Spleen (tissue), 11 donors: Measurements from ENCODE around the gene FGF8. TPM values are rescaled to one million over a fixed set of nuclear protein-coding genes. Genes with fewer than 3 reads are reported as not detected.

ENCODE experiments used
- DNase-seq: peaks from one replicate; pipeline ENCODE4 v3.0.0-alpha.2; 2020
- H3K27ac ChIP-seq, 8 donors: fragments of 200-600 bp; sonication (generic) in 7 of 8; 1 replicate in 4 of 8; 2 replicates in 4 of 8; pipeline versions ENCODE4 v1.5.0 to v1.8.0; 2016 to 2021; ENCODE audit warnings: inconsistent platforms in 4 of 8, mild to moderate bottlenecking in 4 of 8, moderate library complexity in 1 of 8
- H3K27me3 ChIP-seq, 7 donors: fragments of 200-600 bp; sonication (generic) in 6 of 7; replicated peaks in 1 of 7; 1 replicate in 4 of 7; 2 replicates in 3 of 7; pipeline versions ENCODE4 v1.5.0 to v1.8.0; 2016 to 2021; ENCODE audit warnings: inconsistent platforms in 3 of 7, mild to moderate bottlenecking in 1 of 7
- H3K36me3 ChIP-seq, 6 donors: fragments of 200-600 bp; sonication (generic) in 5 of 6; 1 replicate in 4 of 6; 2 replicates in 2 of 6; pipeline versions ENCODE4 v1.5.0 to v1.8.0; 2016 to 2021; ENCODE audit warnings: inconsistent platforms in 2 of 6
- H3K4me1 ChIP-seq, 6 donors: fragments of 200-600 bp; sonication (generic) in 5 of 6; 1 replicate in 3 of 6; 2 replicates in 3 of 6; pipeline versions ENCODE4 v1.5.0 to v1.8.0; 2016 to 2021; ENCODE audit warnings: inconsistent platforms in 3 of 6
- H3K4me3 ChIP-seq, 8 donors: fragments of 200-600 bp; sonication (generic) in 7 of 8; 1 replicate in 4 of 8; 2 replicates in 4 of 8; pipeline versions ENCODE4 v1.5.0 to v1.8.0; 2016 to 2021; ENCODE audit warnings: inconsistent platforms in 4 of 8, mild to moderate bottlenecking in 4 of 8, moderate library complexity in 2 of 8
- H3K9me3 ChIP-seq, 8 donors: fragments of 200-600 bp; sonication (generic) in 7 of 8; 1 replicate in 4 of 8; 2 replicates in 4 of 8; pipeline versions ENCODE4 v1.5.0 to v1.8.0; 2016 to 2021; ENCODE audit warnings: inconsistent platforms in 4 of 8
- POLR2A ChIP-seq, 3 donors: fragments of 450-650 bp; IDR thresholded peaks; one replicate each; pipeline ENCODE4 v1.5.1; 2017; ENCODE audit warnings: antibody characterized with exemption in 3 of 3, mild to moderate bottlenecking in 1 of 3
- POLR2AphosphoS5 ChIP-seq, 3 donors: sonication (generic); formaldehyde crosslinking; IDR thresholded peaks; one replicate each; pipeline ENCODE4 v1.5.1; 2017; ENCODE audit warnings: antibody characterized with exemption in 3 of 3
- WGBS, 5 donors: extraction: QIAGEN DNeasy Blood & Tissue Kit in 3 of 5; methylation state at CpG; one replicate each; pipeline versions ENCODE4 v1.1.5 to v1.1.7; 2013 to 2018; 5-methylcytosine and 5-hydroxymethylcytosine counted together
- intact Hi-C: fragments of 100-400 bp; cut with DNase I; formaldehyde crosslinking; loops from one replicate; pipeline ENCODE4 v1.15.0; 2023; ENCODE audit warnings: low total_unique reads
- polyA plus RNA-seq, 3 donors: library from polyadenylated mRNA; stranded (reverse); fragments of 200-250 nt; gene quantifications; one replicate each; pipeline ENCODE4 v1.2.1, GENCODE V29; 2013
- total RNA-seq, 7 donors: library from RNA; depleted of rRNA in 3 of 7; stranded (reverse); fragments of >200 nt in 3 of 7; fragmentation: NEBNext Ultra II Directional in 4 of 7; extraction: Animal tissue kit (Norgen Biotek cat#: 25700) in 4 of 7; gene quantifications; one replicate each; pipeline versions ENCODE4 v1.1.0 to v1.2.1, GENCODE V29; 2016 to 2021
- TF ChIP-seq, protein P1 (sequence below), 11 experiments: fragments of 200-600 bp in 7 of 11; fragments of 450-650 bp in 4 of 11; sonication (generic) in 4 of 11; IDR thresholded peaks in 8 of 11; conservative IDR thresholded peaks in 3 of 11; 1 replicate in 7 of 11; 2 replicates in 4 of 11; pipeline versions ENCODE4 v1.4.0 to v1.8.0; 2016 to 2021; ENCODE audit warnings: antibody characterized with exemption in 11 of 11, inconsistent platforms in 4 of 11, mild to moderate bottlenecking in 1 of 11
- donor health status: healthy with polysubstance abuse.
- donor health status: DM: no; HTN: no; CAD: no; lungs with moderate emphysema.
- donor health status: DM: no; HTN: no; CAD: no.
- donor health status: Bipolar disorder and iron deficiency.
- donor health status: healthy.
- donor health status: DM: no; HTN: no; CAD: no.
- donor health status: DM: yes; HTN: yes; CAD: no.

The FGF8 gene
- total and polyA plus RNA-seq, 10 donors = 0.11 TPM; not detected in 8

- 86 to 93% (median 90%) methylated on average over 2 of the region's 2 CpGs for WGBS, 5 donors
- intact Hi-C loops = loop anchor here (10.0 kb wide), 1 partner anchor 181 kb away; no protein-coding TSS in a partner anchor
- no peaks in the 10 kb centered on the region for H3K27me3 ChIP-seq
- H3K27ac ChIP-seq = no peak overlapping the region
- H3K9me3 ChIP-seq = no peaks in the 10 kb centered on the region
- peaks cover 6 to 58% (median 41%) of the 10 kb centered on the region in 6 donors for H3K4me1 ChIP-seq
- TF ChIP-seq POLR2AphosphoS5 (IDR thresholded peaks at IDR 0.05) = peak in 1 of 3 donors; percentile 35
- TF ChIP-seq POLR2A (IDR thresholded peaks at IDR 0.05) = no peak
- H3K36me3 ChIP-seq = peaks cover 2 to 71% (median 59%) of the 10 kb centered on the region in 6 donors
- no peak overlapping the region for H3K4me3 ChIP-seq
- no peak for DNase-seq
Observed at GRCh38 chr10:101785801-101786200, 9.9 kb upstream of the FGF8 start.

- H3K27me3 ChIP-seq = peaks cover 0 to 7% (median 3%) of the 10 kb centered on the region in 7 donors
- peak overlapping the region in 2 of 8 donors; percentile 75 to 81 for H3K27ac ChIP-seq
- H3K4me3 ChIP-seq = no peak overlapping the region
- H3K36me3 ChIP-seq = peaks cover 2 to 59% (median 46%) of the 10 kb centered on the region in 6 donors
- peaks cover 9 to 66% (median 53%) of the 10 kb centered on the region in 6 donors for H3K4me1 ChIP-seq
- DNase-seq = no peak
- intact Hi-C loops = loop anchor here (5.0 to 10.0 kb wide), 2 partner anchors 180 to 572 kb away; no protein-coding TSS in a partner anchor
- TF ChIP-seq POLR2AphosphoS5 (IDR thresholded peaks at IDR 0.05) (no peak), POLR2A (IDR thresholded peaks at IDR 0.05) (no peak)
- TF ChIP-seq, protein P1, sequence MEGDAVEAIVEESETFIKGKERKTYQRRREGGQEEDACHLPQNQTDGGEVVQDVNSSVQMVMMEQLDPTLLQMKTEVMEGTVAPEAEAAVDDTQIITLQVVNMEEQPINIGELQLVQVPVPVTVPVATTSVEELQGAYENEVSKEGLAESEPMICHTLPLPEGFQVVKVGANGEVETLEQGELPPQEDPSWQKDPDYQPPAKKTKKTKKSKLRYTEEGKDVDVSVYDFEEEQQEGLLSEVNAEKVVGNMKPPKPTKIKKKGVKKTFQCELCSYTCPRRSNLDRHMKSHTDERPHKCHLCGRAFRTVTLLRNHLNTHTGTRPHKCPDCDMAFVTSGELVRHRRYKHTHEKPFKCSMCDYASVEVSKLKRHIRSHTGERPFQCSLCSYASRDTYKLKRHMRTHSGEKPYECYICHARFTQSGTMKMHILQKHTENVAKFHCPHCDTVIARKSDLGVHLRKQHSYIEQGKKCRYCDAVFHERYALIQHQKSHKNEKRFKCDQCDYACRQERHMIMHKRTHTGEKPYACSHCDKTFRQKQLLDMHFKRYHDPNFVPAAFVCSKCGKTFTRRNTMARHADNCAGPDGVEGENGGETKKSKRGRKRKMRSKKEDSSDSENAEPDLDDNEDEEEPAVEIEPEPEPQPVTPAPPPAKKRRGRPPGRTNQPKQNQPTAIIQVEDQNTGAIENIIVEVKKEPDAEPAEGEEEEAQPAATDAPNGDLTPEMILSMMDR (IDR thresholded peaks at IDR 0.05 in 8 of 11, conservative IDR thresholded peaks at IDR 0.05 in 3 of 11) = no peak
- no peaks in the 10 kb centered on the region for H3K9me3 ChIP-seq
- 86 to 96% (median 93%) methylated on average over 2 of the region's 2 CpGs for WGBS, 5 donors
Observed at GRCh38 chr10:101784558-101784957, 8.6 kb upstream of the FGF8 start.

GRCh38 chr10:101783736-101784118 lies 7.8 kb upstream of the FGF8 start:
- peak overlapping the region; percentile 30 to 88 (median 64) for H3K4me3 ChIP-seq

GRCh38 chr10:101782811-101783735 lies 7.2 kb upstream of the FGF8 start, which contains the start of gene NPM3:
Gene NPM3 (minus strand): TSS chr10:101783446. CDS start chr10:101783390, 56 bp downstream.
- DNase-seq = peak; percentile 94
- Histone ChIP-seq H3K36me3 (peaks cover 0 to 44% (median 31%) of the 10 kb centered on the region in 6 donors), H3K9me3 (no peaks in the 10 kb centered on the region), H3K27me3 (peaks cover 0 to 22% (median 18%) of the 10 kb centered on the region in 7 donors), H3K4me3 (peak within 1 kb of the TSS; percentile 30 to 88 (median 64)), H3K4me1 (peaks cover 14 to 81% (median 66%) of the 10 kb centered on the region in 6 donors), H3K27ac (peak within 1 kb of the TSS; percentile 37 to 81 (median 50))
- 1 to 2% (median 2%) methylated on average over 51 to 57 of the region's 57 CpGs for WGBS, 5 donors
- intact Hi-C loops = loop anchor here (5.0 to 10.0 kb wide), 2 partner anchors 178 to 571 kb away; no protein-coding TSS in a partner anchor
- peak; percentile 59 to 82 (median 72) for TF ChIP-seq POLR2AphosphoS5 (IDR thresholded peaks at IDR 0.05)
- TF ChIP-seq POLR2A (IDR thresholded peaks at IDR 0.05) = no peak

More at GRCh38 chr10:101783736-101784118, 7.8 kb upstream of the FGF8 start:
- H3K9me3 ChIP-seq = no peaks in the 10 kb centered on the region
- H3K27me3 ChIP-seq = peaks cover 0 to 16% (median 11%) of the 10 kb centered on the region in 7 donors
- H3K27ac ChIP-seq = peak overlapping the region; percentile 37 to 81 (median 50)
- WGBS, 5 donors = 65 to 70% (median 67%) methylated on average over 10 of the region's 10 CpGs
- intact Hi-C loops = loop anchor here (5.0 to 10.0 kb wide), 2 partner anchors 179 to 571 kb away; no protein-coding TSS in a partner anchor
- no peak for DNase-seq
- peaks cover 0 to 51% (median 38%) of the 10 kb centered on the region in 6 donors for H3K36me3 ChIP-seq
- peaks cover 14 to 75% (median 62%) of the 10 kb centered on the region in 6 donors for H3K4me1 ChIP-seq
- TF ChIP-seq POLR2A (IDR thresholded peaks at IDR 0.05) (no peak), POLR2AphosphoS5 (IDR thresholded peaks at IDR 0.05) (no peak)
- TF ChIP-seq, protein P1 (IDR thresholded peaks at IDR 0.05 in 8 of 11, conservative IDR thresholded peaks at IDR 0.05 in 3 of 11) = no peak
